ENCODE results near the gene VSTM2L.

Gene VSTM2L

DNA sequence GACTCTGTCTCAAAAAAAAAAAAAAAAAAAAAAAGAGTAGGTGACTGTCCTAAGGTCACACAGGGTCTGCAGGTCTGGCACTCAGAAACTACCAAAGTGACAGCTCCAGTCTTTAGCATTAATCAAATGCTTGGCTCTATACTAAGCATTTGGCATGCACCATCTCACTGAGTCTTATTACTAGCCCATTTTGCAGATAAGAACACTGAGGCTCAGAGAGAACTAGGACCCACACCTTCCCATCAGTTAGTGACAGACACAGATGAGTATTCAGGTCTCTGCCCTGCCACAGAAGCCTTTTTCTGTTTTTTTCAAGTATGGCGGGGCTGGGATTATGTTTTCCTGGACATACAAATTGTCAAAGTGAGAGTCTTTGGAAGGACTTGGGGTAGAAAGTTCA is 23.1 kb upstream of the VSTM2L start:
- DNase-seq, result no peak

DNA sequence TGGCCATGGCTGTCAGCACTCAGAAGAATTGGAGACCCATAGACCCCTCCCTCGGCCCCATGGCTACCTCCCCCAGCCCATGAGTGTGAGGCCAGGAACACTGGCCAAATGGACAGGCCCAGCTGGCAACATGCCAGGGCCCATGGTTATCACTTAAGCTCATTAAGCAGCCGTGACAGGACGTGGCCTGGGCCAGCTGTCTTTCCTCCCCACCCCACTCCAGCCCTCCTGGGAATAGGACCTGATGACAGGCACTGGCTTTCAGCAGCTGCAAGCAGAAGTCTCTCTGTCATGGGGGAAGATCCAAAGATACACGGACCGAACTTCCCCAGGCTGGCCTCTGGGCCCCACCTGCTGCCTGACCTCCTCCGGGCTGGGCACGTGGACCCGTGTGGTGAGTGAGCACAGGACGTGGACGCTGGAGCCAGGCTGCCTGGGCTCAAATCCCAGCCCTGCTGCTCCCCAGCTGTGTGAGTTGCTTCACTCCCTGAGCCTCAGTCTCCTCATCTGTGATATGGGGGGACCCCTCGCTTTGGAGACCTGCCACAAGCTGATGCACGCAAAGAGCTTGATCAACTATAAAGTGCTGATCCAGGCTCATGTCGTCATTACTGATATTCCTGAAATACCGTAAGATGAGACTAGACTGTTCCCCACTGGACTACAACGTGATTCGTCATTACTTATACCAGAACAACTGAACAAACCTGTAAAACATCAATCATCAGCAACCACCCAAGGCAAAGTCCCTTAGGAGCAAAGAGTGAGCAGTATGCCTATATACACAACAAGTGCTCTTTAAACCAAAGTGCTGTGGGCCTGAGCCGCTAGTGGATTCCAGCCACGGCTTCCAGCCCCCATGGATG is 22.0 kb upstream of the VSTM2L start:
- no peak for DNase-seq

DNA sequence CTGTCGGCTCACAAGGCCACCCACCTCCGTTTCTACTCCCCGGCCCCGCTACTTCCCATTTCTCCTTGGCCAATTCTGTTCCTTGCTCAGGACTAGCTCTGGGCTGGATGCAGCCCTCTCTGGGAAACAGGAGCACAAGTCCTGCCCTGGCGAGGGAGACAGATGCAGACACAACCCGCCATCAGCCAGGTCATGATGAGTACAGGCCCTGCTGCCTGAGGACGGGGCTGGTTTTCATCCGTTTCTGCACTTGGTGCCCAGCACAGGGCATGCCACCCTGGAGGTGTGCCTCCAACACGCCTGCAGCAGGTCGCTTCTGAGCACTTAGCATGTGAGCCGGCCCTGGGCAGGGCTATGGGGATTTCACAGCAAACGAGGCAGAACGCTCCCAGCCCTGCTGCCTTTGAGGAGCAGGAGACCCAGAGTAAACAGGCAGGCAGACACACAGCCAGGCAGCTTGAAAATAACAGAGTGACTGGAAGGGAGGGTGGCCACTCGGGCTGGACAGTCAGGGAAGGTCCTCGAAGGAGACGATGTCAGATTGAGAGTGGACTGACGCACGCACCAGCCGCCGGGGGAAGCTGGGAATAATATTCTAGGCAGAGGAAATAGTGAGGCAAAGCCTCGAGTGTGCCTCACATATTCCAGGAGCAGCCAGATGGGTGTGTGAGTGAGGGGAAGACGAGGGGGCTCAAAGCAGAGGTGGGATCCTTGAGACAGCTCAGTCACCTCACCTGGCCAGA is 21.2 kb upstream of the VSTM2L start:
- no peak for DNase-seq

DNA sequence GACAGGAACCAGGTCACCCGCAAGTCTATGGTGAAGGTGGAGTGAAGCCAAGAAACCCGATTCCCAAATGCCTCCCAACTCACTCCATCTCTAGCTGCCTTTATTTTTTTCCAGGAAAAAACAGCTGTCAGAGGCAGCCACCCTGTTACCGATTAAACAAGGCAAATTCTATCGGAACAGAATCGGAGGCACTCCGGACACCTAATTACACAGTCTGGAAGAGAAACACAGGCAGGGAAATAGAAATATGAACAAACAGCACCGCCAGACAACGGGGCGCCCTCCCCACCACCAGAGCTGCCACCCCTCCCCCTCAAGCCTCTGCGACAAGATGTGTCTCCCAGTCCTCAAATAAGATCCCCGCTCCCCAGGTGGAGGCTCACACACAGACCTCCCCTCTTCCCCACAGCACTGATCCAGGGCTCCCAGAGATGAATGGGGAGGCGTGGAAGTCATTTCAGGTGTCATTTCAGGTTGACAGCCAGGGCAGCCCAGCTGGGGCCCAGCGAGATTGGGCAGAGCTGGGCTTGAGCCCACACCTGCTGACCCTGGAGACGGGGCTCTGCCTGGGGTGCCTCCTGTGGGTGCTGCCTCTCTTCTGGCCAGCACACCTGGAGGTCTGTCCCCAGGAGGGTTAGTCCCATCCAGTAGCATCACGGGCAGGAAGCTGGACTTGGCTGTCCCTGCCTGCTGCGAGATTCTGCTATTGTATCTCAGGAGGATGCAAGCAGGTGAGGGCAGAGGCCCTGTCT is 19.8 kb upstream of the VSTM2L start:
- no peak for DNase-seq

DNA sequence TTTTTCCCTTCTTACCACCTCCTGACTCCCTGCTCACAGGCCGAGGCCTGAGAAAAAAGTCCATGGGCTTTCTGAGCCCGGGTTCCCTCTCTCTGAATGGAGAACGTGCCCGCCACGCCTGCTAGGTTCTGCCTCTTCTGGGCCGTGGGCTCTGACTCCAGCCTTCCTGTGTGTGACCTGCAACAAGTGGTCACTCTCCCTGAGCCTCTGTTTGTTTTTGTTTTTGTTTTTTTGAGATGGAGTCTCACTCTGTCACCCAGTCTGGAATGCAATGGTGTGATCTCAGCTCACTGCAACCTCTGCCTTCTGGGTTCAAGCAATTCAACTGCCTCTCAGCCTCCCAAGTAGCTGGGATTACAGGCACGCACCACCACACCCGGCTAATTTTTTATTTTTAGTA is 17.9 kb upstream of the VSTM2L start:
- no peak for DNase-seq

DNA sequence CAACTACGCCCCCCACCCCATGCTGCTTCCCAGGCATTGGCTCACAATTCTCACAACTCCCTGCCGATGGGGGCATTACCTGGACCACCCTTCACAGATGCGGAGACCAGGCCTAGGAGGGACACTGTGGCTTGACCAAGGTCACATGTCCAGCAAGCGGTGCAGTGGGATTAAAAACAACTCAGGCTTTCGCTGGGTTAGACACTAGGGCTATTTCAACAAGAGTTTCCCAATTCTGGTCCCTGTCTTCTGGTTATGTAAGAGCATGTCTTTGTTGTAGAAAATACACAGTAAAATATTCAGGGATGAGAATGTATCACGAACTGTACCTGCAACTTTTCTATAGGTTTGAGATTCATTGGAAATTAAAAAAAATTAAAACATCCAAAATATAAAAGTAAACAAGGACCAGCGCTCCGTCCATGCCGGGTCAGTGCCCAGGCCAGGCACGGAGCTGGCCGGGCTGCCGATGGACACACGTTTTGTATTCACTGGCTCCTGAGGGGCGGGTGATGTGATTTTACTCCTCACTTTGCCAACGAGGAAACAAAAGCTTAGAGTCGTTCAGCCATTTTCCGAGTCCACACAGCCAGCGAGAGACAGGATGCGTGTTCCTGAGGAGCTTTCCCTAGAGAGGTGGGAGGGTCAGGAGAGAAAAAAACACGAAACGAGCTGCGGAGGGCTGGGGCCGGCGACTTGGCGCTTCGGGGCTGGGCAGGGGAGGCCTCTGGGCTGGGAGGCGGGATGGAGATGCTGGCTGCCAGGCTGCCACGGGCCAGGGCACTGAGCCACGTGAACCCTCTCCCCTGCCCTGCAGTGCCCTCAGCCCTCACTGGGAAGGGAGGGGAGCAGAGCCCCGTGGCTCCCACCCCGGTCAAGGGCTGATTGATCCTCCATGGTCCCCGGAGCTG is 17.1 kb upstream of the VSTM2L start:
- DNase-seq, result no peak

DNA sequence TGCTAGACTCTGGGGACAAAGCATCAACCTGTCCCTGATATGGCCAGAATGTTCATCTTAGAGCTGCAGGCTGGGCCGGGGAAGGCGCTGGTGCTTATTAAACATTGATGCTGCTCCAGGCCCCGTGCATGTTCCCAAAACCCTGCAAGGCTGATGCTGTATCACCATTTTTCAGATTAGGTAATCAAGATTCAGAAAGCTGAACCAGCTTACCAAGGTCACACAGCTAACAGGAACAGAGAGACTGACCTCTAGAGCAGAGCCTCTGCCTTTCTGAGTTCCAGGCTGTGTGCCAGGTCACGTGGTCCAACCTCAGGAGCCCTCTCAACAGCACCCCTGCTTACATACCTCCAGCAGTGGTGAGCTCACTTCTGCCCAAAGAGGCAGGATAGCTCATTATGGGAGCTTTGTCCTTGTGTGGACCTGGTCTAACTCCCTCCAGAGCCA is 16.1 kb upstream of the VSTM2L start:
- DNase-seq, result no peak

DNA sequence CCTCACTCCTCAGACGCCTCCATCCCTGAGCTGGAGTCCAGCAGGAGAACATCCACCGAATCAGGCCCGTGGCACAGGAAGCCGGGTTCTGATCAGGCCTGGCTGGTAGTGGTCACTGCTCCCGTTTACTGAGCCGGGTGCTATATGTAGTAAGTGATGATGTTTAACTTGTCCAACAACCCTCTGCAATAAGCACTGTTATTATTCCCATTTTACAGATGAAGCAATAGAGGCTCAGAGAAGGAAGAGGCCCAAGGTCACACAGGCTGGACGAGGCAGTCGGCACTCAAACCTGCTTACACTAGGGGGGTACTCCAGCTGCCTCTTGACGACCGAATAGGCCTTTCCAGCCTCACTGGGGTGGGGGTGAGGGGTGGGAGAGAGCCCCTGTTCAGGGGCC is 14.3 kb upstream of the VSTM2L start:
- DNase-seq, result no peak

DNA sequence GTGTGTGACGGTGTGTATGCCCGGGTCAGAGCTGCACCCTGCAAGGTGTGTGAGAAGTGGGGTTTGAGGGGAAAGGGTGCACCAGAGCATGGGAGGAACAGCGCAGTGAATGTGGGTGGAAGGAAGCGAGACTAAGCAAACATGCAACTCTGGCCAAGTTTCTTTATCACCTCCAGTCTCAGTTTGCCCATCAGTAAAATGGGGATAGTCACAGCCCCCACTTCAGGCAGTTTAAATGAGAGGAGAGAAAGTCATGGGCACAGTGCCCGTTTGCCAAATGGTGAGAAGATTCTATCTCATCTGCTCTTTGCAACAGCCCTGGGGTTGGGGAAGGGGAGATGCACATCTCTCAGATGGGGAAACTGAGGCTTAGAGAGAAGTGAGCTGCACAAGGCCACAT is 12.8 kb upstream of the VSTM2L start:
- no peak for DNase-seq

DNA sequence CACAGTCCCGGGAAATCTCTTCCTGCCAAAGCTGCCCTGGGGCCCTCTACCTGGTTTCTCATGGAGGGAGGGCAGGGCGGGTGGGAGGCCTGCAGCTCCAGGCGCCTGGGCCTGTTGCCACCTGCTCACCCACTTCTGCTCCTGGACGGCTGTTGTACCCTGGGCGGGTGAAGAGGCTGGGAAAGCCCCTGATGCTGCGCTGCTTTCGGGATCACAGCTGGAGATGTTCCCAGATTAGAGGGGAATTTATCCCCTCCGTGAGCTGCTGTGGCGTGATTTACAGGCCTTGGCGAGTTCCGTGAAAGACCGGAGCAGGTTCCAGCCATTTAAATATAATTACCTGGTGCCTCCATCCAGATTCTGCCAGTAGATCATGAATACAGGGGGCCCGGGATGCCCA is 12.3 kb upstream of the VSTM2L start:
- DNase-seq, result peak; percentile 74

DNA sequence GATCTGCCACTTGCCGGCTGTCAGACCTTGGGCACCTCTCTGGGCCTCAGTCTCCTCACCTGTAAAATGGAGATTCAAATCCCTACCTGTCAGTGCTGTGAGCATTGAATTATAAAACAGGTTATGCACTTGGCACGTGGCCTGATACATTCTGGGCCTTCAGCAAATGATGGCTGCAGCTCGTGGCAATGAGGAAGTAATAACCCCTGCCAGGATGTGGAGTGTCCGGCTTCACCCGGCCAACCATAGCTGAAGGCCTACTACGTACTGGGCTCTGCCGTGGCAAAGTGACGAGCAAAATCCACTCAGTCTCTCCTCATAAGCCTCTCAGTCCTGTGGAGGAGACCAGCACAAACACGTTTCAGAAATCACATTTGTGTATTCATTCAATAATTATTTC is 10.9 kb upstream of the VSTM2L start:
- no peak for DNase-seq

DNA sequence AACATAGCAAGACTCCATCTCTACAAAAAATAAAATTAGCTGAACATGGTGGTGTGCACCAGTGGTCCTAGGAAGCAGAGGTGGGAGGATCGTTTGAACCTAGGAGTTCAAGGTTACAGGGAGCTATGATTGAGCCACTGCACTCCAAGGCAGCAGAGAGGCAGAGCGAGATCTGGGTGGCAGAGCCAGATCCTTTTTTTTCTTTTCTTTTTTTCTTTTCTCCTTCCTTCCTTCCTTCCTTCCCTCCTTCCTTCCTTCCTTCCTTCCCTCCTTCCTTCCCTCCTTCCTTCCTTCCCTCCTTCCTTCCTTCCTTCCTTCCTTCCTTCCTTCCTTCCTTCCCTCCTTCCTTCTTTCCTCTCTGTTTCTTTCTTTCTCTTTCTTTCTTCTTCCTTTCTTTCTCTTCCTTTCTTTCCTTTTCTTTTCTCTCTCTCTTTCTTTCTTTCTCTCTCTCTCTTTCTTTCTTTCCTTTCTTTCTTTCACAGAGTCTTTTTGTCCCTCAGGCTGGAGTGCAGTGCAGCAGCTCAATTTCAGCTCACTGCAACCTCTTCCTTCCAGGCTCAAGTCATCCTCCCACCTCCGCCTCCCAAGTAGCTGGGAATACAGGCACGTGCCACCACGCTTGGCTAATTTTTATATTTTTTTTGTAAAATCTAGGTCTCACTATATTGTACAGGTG is 9.2 kb upstream of the VSTM2L start:
- DNase-seq, result no peak

DNA sequence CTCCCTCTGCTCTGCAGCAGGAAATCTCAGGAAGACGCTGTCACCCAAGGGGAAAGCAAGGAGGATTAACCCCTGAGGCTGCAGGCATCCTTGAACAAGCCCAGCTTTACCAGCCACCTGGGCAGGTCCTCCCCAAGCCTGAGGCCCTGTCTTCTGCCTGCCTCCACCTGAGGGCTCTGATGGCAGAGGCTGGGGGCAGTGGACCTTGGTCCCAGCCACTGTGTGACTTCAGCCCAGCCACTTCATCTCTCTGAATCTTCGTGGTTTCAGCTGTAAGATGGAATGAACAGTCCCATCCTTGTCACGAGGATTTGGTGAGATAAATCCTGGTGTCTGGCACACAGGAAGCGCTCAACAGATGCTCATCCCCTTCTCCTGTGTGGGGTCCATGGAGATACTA is 8.5 kb upstream of the VSTM2L start:
- DNase-seq, result no peak

DNA sequence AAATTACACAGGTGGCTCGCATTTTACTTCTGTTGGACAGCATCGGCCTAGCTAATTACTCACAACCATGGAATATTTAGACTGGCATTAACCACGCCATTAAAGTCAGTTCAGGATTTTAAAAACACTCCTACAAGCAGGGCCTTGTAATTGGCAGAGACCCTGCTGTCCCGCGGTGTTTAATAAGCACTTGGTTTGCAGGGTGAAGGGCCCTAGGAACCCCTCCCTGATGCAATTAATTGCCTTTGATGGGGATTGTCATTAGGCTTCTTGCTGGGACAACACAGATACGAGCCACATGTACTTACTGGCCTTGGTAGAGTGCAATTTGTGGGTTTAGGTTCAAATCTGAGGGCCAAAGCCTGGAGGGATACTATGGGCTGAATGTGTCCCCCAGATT is 7.8 kb upstream of the VSTM2L start:
- no peak for DNase-seq

DNA sequence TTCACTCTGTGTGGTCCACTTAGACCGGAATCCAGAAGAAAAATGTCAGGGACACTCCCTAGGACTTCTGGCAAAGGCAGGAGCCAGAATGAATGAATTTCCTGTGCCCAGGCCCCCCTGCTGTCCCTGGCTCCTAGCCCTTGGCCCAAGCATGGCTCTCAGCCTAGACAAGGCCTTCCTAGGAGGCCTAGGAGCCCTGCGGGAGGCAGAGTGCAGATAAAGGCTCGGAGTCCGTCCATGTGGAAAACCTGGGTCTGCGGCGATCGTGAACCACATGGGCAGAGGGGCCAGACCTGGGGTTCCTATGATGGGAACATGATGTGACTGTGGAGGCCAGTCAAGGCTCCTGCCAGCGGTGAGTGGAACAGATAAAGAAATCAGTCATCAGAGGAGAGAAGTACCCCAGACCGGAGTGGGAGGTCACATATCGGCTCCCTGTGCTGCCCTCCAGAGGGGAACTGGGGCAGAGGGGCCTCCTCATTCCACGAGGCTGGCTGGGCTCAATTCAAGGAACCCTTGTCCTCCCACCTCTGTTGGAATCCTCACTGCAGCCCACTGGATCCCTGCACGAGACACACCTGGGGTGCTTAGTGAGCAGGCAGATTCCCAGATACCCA is 5.9 kb upstream of the VSTM2L start:
- DNase-seq, result no peak

DNA sequence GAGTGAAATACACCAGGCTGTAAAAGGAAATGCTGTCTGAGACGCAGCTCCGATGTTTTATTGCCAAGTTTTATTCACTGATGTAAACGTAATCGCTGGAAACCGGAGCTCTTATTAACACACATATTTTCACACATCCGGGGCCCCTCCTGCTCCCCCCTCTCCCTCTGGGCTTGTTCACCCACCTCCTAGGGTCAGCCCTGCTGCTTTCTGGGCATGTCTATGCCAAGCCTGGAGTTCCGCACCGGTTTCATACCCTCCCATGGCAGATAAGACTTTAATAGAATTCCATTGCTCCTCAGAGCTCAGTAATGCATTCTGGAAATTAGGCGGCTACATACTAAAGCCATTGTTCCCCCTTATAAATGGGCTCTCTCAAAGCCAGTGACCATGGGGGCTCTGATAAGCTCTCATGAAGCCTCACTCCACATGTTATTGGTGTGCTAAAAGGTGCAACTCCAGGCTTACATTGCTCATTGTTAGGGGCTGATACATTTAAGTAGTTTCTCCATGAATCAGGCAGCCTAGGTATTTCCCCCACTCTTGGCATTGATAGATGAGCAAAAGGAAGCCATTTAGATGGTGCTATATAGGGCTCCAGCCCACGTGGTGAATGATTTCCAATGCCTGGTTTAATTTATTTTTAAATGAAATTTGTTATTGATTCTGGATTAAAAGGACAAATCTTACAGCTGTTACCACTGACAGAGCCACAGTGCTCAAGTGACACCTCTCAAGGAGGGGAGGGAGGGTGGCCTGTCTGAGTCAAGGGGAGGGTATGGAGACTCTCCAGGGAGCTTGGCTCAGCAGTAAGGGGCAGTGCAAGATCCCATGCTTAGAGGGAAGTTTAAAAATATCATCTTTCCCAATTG is 4.5 kb upstream of the VSTM2L start:
- no peak for DNase-seq

DNA sequence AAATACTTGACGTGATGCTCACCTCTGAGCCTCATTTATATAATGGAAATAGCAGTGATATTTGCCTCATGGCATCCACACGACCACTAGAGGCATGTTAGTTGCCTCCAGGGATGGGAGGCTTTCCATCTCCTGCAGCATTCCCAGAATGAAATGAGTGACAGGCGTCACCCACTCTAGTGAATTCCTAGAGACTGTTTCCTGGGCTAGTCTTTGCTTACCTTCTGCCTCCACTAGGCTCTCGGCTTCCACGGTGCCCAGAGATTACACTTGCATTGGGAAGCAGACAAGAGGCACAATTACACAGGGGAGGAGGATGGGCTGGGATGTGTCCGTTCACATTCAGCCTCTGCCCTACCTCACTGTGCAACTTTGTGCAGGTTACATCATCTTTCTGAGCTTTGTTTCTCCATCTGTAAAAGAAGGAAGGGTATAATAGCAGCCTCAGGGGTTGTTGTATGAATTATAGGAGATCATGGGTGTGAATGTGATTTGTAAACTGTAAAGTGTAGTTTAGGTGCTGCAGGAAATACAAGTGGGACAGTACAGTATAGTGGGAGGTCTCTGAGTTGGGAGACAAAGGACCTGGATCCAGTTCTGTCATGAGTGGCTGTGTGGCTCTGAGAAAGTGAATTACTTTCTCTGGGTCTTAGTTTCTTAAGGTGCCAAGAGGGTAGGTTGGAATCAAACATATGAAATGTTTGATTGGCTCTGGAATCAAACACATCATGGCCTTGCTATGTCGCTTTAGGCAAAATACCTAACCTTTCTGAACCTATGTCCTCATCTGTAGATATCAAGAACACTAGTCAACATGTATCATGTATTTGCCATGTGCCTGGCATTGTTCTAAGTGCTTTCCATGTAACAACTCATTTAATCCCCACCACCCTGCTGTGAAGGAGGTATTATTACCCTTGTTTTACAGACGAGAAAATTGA is 3.6 kb upstream of the VSTM2L start:
- DNase-seq, result no peak

DNA sequence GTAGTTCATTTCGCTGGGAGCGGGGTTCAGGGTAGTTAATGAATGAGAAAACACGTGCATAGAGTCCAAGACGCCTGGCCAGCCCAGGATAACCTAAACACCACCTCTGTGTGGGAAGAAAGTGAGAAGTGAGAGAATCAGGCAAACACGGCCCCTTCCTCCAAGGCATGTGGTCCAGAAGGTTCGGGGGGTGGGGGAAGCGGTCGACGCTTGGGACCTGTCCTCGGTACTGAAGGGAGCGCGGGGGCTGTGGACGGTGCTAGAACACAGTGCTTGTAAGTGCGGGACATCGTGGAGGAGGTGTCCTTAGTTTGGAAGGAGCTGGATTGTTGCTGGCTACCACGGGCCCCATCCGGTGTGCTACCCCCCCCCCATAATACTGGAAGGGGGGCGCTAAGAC is 1.7 kb upstream of the VSTM2L start:
- DNase-seq, result no peak

All from NCI-H1105 (cell line).